HS-5 (cell line): Measurements from ENCODE around the gene KRTAP9-9.
"Not testable (repeated sequence)": the region's sequence is repeated elsewhere in the genome, so short reads cannot be mapped to it uniquely, and the experiment has no call there.

Source experiments
- DNase-seq: peaks from one replicate; pipeline ENCODE4 v3.0.0-alpha.2; 2012; ENCODE audit warnings: low read depth

KRTAP9-9 gene

DNA sequence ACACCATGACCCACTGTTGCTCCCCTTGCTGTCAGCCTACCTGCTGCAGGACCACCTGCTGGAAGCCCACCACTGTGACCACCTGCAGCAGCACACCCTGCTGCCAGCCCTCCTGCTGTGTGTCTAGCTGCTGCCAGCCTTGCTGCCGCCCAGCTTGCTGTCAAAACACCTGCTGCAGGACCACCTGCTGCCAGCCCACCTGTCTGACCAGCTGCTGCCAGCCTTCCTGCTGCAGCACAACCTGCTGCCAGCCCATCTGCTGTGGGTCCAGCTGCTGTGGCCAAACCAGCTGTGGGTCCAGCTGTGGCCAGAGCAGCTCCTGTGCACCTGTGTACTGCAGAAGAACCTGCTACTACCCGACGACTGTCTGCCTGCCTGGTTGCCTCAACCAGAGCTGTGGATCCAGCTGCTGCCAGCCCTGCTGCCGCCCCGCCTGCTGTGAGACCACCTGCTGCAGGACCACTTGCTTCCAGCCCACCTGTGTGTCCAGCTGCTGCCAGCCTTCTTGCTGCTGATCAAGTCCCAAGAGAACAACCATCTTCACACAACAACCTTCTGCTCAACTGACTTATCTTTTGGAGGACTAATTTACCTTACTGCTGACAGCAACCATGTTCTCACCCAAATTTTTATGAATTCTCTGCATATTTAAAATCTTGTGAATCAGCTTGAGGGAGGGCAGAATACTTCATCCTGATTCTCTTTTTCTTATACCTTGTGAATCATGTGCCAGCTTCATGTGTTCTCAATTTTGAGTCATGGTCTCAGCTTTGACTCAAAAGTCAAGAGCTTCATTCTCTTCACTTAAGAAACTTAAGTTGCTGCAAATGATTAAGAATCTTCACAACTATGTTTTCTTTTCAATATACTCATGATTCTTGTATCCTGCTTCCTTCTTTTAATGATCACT is at the start of gene KRTAP9-9:
Gene KRTAP9-9 (plus strand): TSS at position 4 of the 910 bp plus-strand sequence.
- DNase-seq, result not testable (repeated sequence)

DNA sequence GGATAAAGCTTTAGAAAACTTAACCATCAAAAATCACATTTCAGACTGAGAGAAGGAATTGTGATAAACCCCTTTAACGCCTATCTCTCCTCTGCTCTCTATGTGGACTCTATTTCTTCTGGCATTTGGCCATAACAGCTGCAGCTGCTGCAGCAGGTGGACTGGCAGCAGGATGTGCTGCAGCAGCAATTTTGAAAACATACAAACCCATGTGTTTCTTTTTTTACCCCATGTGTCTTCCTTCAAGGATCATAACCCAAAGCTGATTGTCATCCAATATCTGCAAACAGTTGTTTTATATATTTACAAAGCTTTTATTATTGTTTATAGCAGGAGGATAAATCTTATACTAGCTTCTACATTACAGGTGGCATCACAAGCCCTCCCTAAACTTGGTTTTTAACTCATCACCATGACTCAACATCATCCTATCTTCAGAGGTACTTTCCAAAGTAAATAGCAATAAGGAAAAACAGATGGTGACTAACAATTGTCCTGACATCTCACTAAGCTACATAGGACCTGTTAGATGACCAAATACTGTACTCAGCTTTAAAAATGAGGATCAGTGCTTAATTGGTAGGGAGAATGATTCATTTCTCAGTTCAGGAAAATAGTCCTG is 43.2 kb upstream of the KRTAP9-9 start:
- DNase-seq, result peak; percentile 30

DNA sequence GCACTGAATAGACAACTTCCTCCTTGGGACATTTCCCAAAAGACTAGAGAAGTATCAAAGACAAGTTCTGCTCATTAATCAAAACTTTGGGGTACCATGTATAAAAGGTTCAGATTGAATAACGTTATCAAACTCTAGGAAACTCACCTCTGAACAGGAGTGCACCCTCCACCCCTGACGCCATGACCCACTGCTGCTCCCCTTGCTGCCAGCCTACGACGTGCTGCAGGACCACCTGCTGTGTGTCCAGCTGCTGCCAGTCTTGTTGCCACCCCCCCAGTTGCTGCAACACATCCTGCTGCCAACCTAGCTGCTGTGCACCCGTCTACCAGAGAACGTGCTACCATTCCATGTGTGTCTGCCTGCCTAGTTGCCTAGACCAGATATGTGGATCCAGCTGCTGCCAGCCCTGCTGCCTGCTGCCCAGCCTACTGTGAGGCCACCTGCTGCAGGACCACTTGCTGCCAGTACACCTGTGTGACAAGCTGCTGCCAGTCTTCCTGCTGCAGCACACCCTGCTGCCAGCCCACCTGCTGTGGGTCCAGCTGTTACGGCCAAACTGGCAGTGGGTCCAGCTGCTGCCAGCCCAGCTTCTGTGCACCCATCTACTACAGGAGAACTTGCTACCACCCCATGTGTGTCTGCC is 42.5 kb upstream of the KRTAP9-9 start:
- no peak for DNase-seq

DNA sequence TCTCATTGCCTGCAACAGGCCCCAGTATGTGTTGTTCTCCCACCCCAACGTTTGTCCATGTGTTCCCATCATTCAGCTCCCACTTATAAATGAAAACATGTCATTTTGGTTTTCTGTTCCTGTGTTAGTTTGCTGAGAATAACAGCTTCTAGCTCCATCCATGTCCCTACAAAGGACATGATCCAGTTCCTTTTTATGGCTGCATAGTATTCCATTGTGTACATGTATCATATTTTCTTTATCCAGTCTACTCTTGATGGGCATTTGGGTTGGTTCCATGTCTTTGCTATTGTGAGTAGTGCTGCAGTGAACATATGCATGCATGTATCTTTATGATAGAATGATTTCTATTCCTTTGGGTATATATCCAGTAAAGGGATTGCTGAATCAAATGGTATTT is 39.5 kb upstream of the KRTAP9-9 start:
- no peak for DNase-seq

DNA sequence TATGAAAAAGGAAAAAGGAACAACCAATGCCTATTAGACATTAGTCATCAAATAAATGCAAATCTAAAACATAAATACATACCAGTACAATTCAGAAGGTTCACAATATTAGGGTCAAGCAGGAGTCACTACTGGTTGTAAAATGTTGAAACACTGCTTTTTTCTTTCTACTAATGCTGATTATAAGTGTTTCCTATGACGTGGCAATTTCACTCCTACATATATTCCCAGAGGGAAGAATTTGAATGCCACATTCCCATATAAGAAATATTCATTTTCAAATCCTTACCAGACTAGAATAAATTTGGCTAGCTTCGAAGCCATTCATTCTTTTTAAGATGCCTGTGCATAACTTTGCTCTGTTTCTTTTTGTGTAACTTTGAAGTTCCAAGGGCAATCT is 31.4 kb upstream of the KRTAP9-9 start:
- DNase-seq, result no peak

DNA sequence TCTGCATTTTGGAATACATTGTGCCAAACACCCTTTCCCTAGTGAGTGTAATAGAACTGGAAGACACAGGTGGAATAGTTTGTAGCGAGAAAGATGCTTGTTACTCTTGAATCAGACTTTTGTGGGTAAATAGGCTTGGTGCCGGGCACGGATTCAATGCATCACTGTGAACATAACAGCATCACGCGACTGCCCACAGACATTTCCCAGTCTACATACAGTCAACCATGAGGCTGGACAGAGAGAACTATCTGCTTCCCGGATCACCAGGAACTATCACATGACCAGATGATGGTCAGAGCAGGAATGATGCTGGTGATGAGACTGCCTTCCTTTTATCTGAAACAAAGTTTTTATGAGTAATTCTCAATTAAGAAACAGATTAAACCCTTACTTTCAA is 29.1 kb upstream of the KRTAP9-9 start:
- no peak for DNase-seq

DNA sequence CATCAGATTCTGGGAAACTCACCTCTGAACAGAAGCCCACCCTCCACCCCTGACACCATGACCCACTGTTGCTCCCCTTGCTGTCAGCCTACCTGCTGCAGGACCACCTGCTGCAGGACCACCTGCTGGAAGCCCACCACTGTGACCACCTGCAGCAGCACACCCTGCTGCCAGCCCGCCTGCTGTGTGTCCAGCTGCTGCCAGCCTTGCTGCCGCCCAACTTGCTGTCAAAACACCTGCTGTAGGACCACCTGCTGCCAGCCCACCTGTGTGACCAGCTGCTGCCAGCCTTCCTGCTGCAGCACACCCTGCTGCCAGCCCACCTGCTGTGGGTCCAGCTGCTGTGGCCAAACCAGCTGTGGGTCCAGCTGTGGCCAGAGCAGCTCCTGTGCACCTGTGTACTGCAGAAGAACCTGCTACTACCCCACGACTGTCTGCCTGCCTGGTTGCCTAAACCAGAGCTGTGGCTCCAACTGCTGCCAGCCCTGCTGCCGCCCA is 28.5 kb upstream of the KRTAP9-9 start, which contains the start of gene KRTAP9-2:
Gene KRTAP9-2 (plus strand): TSS at position 51 of the 498 bp plus-strand sequence. CDS start 7 bp downstream, at position 58.
- DNase-seq, result not testable (repeated sequence)

DNA sequence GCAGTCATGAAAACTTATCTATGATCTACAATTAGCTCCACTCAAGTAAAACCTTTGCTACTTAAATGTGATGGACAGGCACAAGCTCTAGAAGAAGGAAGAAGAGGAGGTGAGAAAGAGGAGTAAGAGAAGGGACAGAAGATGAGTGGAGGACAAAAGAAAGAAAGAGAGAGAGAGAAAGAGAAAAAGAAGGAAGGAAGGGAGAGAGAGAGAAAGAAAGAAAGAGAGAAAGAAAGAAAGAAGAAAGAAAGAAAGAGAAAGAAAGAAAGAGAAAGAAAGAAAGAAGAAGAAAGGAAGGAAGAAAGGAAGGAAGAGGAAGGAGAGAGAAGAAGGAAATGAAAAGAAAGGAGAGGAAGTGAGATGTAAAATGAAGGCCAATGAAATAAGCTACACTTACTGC is 25.1 kb upstream of the KRTAP9-9 start:
- no peak for DNase-seq

DNA sequence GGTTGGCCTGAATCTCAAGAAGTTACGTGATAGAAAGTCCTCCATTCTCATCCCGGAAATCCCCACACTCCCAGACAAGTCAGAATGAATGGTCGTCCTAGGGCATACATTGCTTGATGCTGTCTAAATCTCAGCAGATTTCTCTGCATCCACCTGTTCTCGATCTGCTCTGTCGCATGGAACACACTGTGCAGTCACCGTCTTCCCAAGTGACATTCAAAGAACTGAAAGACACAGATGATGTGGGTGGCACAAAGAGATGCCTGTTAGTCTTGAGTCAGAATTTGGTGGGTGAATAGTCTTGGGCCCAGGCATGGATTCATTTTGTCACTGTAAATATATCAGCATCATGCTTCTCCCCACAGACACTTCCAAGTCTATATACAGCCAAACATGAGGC is 23.5 kb upstream of the KRTAP9-9 start:
- no peak for DNase-seq

DNA sequence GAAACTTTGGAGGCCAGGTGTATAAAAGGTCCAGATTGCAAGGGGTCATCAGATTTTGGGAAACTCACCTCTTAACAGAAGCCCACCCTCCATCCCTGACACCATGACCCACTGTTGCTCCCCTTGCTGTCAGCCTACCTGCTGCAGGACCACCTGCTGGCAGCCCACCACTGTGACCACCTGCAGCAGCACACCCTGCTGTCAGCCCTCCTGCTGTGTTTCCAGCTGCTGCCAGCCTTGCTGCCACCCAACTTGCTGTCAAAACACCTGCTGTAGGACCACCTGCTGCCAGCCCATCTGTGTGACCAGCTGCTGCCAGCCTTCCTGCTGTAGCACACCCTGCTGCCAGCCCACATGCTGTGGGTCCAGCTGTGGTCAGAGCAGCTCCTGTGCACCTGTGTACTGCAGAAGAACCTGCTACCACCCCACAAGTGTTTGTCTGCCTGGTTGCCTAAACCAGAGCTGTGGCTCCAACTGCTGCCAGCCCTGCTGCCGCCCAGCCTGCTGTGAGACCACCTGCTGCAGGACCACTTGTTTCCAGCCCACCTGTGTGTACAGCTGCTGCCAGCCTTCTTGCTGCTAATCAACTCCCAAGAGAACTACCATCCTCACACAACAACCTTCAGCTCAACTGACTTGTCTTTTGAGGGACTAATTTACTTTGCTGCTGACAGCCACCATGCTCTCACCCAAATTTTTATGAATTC is 22.6 kb upstream of the KRTAP9-9 start, which contains the start of gene KRTAP9-3:
Gene KRTAP9-3 (plus strand): TSS at position 51 of the 707 bp plus-strand sequence. CDS start 53 bp downstream, at position 104.
- not testable (repeated sequence) for DNase-seq

DNA sequence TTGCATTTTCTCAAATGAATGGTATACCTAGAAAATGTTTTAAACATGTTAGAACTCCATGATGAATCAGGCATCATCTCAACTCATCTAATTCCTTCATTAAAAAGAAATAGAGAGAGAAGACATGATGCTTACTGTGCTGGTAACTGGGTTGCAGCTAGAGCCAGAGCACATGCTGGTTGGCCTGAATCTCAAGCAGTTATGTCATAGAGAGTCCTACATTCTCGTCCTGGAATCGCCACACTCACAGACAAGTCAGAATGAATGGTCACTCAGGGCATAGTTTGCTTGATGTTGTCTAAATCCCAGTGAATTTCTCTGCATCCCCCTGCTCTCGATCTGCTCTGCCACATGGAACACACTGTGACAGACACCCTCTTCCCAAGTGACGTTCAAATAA is 18.1 kb upstream of the KRTAP9-9 start:
- DNase-seq, result not testable (repeated sequence)

DNA sequence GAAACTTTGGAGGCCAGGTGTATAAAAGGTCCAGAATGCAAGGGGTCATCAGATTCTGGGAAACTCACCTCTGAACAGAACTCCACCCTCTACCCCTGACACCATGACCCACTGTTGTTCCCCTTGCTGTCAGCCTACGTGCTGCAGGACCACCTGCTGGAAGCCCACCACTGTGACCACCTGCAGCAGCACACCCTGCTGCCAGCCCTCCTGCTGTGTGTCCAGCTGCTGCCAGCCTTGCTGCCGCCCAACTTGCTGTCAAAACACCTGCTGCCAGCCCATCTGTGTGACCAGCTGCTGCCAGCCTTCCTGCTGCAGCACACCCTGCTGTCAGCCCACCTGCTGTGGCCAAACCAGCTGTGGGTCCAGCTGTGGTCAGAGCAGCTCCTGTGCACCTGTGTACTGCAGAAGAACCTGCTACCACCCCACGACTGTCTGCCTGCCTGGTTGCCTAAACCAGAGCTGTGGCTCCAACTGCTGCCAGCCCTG is 17.2 kb upstream of the KRTAP9-9 start, which contains the start of gene KRTAP9-8:
Gene KRTAP9-8 (plus strand): TSS at position 51 of the 489 bp plus-strand sequence. CDS start 53 bp downstream, at position 104.
- DNase-seq, result not testable (repeated sequence)

DNA sequence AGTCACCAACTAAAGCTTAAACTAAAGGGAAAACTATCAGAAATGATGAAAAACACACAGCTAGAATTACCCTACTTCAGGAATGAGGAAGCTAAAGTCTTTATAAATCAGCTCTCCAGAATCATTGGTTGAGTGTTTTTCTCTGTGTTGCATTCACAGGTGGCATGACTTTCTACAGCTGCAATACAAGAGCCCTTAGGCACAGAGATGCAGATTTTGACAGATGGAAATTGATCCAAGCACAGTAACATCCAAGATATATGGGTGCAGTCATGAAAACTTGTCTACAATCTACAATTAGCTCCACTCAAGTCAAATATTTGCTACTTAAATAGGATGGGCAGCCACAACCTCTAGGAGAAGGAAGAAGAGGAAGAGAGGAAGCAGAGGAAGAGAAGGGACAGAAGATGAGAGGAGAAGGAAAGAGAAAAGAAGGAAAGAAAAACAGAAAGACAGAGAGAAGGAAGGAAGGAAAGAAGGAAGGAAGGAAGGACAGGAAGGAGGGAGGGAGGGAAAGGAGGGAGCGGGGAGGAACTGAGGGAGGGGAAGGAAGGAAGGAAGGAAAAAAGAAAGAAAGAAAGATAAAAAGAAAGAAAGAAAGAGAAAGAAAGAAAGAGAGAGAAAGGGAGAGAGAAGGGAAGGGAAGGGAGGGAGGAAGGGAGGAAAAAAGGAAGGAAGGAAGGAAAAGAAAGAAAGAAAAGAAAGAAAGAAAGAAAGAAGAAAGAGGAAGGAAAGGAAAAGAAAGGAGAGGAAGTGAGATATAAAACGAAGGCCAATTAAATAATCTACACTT is 8.0 kb upstream of the KRTAP9-9 start:
- DNase-seq, result not testable (repeated sequence)

DNA sequence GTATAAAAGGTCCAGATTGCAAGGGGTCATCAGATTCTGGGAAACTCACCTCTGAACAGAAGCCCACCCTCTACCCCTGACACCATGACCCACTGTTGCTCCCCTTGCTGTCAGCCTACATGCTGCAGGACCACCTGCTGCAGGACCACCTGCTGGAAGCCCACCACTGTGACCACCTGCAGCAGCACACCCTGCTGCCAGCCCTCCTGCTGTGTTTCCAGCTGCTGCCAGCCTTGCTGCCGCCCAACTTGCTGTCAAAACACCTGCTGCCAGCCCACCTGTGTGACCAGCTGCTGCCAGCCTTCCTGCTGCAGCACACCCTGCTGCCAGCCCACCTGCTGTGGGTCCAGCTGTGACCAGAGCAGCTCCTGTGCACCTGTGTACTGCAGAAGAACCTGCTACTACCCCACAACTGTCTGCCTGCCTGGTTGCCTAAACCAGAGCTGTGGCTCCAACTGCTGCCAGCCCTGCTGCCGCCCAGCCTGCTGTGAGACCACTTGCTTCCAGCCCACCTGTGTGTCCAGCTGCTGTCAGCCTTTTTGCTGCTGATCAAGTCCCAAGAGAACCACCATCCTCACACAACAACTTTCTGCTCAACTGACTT is 5.4 kb upstream of the KRTAP9-9 start, which contains the start of gene KRTAP9-4:
Gene KRTAP9-4 (plus strand): TSS at position 51 of the 604 bp plus-strand sequence. CDS start 34 bp downstream, at position 85.
- DNase-seq, result not testable (repeated sequence)

DNA sequence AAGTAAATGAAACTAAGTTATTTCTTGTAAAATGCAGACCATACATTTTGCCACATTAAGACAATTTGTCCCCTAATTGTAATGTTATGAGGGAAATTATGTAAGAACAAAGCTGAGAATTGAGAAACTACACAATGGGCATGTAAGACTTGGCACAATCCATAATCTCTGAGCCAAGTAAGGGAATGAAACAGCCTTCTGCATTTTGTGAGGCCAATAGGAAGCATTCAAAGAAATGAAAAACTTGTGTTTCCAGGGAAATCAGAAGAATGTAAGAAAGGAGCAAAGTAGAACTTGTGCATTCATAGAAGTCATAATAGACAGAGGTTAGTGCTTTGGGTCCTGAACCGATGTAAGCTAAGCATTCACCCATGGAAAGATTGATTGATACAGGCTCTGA is 3.9 kb upstream of the KRTAP9-9 start:
- DNase-seq, result no peak

DNA sequence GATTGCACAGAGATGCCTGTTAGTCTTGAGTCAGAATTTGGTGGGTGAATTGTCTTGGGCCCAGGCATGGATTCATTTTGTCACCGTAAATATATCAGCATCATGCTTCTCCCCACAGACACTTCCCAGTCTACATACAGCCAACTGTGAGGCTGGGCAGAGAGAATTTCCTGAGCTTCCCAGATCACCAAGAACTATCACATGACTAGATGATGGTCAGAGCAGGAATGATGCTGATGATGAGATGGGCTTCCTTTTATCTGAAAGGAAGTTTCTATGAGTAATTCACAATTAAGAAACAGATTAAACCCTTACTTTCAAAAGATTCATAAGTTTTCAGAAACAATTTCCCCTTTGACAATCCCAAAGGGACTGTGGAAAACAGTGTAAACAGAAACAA is 323 bp upstream of the KRTAP9-9 start:
- DNase-seq, result no peak

DNA sequence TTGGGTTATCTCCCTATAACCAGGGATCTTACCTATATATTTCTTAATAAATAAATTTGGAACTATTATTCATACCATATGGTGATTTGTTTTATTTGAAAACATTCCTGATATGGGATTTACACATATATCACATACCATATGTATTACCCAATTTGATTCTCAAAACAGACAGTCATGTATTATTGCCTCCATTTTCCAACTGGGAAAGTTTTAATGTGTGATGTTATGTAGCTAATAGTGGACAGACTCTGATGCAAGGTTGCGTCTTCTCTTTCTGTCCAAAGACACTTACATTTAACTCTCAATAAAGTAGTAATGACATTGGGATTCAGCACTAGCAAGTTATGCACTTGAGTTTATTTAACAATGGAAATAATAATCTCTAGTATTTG is 1.1 kb downstream of the KRTAP9-9 start:
- peak; percentile 47 for DNase-seq

DNA sequence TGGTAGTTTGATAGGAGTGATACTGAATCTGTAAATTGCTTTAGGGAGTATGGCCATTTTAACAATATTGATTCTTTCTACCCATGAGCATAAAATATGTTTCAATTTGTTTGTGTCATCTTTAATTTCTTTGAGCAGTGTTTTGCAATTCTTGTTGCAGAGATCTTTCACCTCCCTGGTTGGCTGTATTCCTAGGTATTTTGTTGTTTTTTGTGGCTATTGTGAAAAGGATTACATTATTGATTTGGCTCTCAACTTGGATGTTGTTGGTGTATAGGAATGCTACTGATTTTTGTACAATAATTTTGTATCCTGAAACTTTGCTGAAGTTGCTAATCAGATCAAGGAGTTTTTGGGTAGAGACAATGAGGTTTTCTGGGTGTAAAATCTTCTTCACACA is 3.2 kb downstream of the KRTAP9-9 start:
- no peak for DNase-seq

DNA sequence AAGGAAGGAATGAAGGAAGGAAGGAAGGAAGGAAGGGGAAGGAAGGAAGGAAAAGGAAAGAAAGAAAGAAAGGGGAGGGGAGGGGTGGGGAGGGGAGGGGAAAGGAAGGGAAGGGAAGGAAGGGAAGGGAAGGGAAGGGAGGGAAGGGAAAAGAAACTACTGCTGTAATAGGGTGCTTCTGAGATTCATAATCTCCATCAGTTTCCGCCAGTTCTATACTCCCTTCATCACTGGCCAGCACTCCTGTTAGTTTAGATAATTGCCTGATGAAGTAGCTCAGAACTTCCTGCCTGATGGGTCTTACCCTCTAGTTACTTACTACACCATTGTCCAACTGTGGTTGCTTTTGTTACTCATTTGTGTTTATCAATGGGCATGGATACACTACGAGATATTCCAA is 8.0 kb downstream of the KRTAP9-9 start:
- no peak for DNase-seq

DNA sequence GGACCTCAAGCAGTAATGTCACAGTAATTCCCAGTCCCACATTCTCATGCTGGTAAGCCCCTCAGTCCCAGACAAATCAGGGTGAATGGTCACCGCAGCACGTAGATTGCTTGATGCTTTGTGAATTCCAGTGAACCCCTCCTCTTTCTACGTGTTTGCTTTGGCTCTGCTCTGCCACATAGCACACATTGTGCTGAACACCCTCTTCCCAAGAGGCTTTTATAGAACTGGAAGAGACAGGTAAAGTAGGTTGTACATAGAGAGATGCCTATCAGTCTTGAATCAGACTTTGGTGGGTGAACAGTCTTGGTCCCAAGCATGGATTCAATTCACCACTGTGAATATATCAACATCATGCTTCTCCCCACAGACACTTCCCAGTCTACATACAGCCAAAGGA is 9.4 kb downstream of the KRTAP9-9 start:
- no peak for DNase-seq
